GM18870 (cell line): ENCODE measurements around the gene DDX24.

Experiments used
- ATAC-seq: cut with Tn5 transposase; IDR thresholded peaks from one replicate; pipeline ENCODE4 v1.9.1; 2021; ENCODE audit warnings: moderate library complexity; ENCODE audit not compliant: unreplicated experiment

DDX24 gene

DNA sequence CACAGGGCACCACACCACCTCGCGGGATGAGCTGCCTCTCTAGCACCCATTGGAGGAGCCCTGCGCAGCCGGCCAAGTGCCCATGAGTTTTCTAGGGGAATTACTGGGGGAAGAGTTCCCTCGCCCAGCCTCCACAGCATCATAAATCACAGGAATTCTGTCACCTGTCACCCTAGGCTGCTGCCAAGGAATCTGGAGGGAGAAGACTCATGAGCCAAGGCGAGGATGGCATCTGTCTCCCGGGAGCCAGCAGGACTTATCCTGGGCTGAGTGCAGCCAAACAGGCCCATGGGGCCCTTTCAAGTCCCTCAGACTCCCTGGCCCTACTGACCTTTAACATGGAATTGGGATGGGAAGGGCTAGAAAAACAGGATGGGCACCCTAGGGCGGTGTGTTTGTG is 62.7 kb downstream of the DDX24 start:
- no peak for ATAC-seq

DNA sequence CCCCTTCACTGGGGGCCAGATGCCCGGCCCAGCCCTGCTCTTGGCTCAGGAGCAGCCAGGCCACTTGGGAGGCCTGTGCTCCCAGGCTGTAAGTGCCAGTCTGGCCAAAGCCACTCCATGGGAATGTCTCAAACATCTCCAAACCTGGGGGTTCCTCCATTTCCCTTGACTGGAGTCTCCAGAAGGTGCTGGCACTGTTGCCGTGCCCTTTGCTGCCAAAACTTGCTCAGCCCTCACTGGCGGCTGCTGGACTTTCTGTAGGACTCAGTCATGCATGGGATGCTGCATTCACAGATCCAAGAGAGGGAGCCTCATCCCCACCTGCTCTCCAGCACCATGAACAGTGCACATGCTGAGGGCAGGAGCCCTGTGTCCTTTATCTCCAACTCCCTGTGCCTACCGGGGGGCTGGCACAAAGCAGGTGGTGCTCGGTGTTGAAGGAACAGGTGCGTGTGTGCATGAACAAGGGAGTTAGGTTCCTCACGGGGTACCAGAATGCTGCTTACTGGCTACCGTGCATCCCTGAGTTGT is 64.5 kb downstream of the DDX24 start:
- no peak for ATAC-seq

DNA sequence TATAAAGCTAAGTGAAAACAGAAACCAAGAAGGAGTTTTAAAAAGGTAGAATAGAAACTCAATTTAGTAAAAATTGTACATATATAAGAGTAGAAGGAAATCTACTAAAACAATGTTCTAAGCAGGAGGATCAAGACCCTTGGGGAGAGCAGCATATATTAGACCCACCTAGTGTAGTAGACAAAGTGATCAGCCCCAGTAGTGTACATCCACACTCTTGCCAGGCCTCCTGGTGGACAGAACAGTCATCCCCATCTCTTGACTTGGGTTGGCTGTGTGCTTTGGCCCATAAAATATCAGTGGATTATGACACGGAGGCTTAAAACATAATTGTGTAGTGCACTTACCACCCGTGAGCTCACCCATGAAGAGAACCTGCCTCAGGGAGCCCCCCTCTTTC is 65.8 kb downstream of the DDX24 start:
- no peak for ATAC-seq

DNA sequence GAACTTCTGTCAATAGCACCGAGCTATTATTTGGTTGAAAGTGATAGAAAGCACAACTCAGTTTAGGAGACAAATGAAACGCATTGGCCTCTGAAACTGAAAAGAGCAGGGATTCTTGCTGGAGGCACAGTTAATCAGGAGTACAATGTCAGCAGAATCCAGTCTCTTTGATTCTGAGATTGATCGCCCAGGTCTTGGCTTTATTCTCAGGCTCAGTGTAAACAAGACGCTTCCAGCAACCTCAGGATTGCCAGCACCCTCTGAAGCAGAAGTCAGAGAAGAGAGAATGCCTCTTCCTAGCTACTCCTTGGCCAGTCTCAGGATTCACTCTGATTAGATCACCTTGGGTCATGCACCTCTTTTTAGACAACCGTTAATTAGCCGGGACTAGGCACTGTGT is 66.6 kb downstream of the DDX24 start:
- no peak for ATAC-seq

DNA sequence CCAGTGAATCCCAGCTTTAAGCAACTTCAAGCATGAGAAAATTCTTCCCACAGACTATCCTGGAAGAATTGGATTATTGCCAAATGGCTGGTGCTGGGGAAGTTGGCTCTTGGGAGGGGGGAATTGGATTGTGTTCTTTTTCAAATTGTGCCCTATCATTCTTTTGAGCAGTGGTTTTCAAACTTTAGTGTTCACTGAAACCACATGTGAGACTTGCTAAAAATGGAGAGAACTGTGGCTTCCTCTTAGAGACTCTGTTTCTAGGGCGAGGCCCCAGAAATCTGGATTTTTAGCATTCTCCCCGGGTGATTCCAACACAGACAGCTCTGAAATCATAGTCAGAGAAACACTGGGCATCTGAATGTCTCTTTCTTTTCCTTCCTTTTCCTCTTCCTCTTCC is 69.2 kb downstream of the DDX24 start:
- no peak for ATAC-seq

DNA sequence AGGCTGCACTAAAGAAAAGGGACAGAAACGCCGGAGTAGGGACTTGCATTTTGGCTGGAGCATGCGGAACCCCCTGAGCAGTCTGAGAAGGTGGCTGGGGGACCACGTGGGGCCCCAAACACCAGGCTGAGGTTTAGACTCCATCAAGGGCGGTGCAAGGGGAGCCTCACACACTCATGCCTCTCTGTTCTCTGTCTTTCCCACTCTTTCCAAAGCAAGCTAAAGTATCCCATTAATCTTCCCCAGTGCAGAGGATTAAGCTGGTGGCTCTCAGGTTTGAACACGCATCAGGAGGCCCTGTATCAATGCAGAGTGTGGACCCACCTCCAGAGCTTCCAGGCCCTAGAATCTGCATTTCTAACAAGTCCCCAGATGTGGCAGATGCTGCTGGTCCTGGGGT is 70.4 kb downstream of the DDX24 start:
- no peak for ATAC-seq

DNA sequence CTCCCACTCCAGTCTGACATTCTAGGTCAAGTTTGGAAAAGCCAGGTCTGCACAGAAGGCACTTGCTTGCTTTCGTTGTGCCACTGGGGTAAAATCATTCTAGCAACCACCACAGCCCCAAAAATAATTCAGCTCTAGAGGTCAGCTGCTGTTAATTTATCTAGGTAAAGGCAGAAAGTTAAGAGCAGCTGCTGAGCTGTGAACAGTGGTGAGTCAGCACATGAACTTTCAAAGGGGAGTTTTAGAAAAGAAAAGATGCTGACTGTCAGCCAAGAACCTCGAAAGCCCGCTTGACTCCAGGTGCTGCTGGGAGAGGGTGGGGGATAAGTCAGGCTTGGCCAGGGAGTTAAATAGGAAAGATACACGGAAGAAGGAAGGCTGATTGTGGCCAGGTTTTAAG is 71.2 kb downstream of the DDX24 start:
- ATAC-seq, result peak; percentile 36

DNA sequence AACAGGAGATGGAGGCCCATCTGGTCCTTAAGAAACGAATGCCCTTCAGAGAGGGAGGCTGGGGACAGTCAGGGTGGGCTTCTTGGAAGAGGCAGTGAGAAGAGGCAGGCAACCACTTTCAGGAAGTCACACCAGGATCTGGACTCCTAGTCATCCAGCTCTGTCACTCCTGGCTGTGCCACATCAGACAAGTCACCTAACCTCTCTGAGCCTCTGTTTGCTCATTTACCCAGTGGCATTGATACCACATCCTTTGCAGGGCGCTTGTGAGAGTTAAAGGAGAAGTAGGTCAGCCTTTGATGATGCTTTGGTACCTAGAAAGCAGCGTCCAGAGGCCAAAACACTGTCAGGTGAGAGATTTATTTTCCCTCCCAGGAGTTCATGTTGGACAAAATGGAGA is 72.8 kb downstream of the DDX24 start:
- no peak for ATAC-seq

DNA sequence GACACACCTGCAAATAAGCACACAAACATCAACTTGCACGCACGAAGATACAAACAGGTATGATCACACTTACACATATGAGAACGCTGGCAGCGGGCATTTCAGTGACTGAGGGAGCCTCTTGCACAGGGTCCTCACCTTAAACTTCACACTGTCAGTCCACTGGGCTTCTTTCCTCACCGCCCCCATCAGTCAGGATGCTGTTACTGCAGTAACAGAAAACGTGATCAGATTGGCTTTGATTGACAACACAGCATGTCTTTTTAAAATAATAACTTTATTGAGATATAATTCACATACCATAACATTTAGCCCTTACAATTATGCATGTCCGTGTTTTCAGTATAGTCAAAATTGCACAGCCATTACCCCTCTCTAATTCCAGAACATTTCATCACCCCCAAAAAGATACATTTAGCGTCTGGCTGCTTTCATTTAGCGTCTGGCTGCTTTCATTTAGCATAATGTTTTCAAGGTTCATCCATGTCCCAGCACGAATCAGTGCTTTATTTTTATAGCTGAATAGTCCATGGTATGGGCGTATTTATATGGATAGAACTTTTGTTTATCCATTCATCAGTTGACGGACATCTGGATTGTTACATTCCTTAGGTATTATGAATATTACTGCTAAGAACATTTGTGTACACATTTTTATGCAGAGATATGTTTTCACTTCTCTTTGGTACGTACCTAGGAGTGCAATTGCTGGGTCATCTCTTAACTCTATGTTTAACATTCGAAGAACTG is 75.5 kb downstream of the DDX24 start:
- no peak for ATAC-seq

DNA sequence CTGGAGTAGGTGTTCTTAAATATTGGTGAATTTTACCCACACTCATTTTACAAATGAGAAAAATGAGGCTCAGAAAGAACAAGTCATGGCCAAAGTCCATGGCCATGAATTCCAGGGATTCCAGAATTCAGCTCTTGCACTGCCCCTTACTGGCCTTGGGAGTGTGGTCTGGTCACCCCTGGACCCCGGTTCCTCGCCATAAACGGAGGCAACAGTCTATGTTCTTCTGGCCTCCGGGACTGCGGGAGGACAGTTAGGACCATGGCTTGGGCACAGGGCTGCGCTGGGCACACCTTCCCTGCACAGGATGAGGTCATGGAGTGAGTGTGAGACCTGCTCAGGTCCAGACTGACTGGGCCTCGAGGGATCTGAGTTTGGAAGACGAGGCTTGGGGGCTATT is 77.0 kb downstream of the DDX24 start:
- no peak for ATAC-seq

DNA sequence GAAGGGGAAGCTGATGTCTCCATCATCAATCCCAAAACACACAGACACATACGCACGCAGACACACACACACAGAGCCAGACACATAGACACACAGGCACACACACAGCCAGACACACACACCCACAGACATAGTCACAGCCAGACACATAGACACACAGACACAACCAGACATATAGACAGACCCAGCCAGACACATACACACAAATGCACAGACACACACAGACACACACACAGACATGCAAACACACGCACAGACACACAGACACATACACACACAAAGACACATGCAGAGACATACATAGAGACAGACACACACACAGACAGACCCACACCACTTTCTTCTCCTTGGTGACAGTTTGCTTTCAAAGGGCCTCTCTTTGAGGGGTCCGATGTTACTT is 77.6 kb downstream of the DDX24 start:
- ATAC-seq, result no peak

DNA sequence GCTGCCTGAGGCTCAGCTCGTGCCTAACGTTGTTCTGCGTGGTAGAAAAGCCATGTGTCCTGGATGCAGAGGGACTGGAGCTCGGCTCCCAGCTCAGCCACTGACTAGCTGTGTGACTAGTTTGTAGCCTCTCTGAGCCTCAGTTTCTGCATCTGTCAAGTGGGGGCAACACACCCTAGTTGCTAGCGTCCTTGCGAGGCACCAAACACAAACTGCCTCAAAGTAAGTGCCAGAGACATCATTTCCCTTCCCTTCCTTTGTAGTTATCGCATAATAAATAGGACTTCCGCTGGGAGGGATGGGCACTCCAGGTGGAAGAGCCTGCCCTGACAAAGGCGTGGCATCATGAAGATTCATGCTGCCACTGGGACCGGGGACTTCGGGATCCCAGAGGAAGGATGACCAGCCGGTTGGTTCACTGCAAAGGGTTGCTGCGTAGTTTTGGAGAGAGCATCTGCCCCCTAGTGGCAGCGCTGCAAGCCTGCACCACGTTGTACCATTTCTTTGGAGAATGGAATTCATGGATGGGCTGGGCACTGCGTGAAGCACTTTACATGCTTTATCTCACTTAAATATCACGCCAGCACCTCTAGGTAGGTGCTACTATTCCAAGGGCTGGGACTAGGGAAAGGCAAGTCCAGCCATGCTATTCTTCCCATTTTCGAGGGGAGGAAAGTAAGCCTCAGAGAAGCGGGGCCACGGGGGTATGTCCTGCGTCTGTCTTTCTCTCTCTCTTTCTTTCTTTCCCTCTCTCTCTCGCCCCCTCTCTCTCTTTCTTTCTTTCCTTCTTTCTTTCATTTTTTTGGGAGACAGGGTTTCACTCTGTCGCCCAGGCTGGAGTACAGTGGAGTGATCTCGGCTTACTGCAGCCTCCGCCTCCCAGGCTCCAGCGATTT is 79.3 kb downstream of the DDX24 start:
- ATAC-seq, result no peak

DNA sequence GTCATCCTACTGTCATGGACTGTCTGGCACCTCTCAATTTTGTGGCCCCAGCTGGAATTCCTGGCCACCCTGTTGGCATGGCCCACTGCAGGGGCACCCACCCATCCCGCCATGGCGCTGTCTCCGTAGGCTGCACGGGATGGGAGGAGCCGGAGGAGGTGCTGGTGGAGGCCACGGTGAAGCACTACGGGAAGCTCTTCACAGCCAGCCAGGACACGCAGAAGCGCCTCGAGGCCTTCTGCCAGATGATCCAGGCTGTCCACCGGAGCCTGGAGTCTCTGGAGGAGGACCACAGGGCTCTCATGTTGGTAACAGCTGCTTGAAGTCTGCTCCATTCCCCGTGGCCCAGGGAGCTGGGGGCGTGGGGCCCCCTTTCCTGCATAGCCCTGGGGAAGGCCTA is 80.0 kb downstream of the DDX24 start:
- no peak for ATAC-seq

DNA sequence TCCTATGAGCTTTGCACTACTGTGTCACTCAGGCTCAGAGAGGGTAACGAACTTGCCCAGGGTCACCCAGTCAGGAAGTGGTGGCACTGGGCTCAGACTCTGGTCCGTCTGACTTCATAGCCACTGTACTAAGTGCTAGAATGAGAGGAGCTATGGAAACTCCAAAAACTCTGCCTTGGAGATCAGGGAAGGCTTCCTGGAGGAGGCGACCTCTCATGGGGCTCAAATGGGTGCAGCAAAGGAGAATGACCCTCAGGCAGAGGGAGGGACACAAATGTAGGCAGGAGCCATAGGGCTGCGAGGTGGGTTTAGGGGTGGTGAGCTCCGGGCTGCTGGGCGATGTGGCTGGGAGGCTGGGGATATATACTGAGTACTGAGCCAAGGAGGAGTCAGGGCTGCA is 80.7 kb downstream of the DDX24 start:
- no peak for ATAC-seq

DNA sequence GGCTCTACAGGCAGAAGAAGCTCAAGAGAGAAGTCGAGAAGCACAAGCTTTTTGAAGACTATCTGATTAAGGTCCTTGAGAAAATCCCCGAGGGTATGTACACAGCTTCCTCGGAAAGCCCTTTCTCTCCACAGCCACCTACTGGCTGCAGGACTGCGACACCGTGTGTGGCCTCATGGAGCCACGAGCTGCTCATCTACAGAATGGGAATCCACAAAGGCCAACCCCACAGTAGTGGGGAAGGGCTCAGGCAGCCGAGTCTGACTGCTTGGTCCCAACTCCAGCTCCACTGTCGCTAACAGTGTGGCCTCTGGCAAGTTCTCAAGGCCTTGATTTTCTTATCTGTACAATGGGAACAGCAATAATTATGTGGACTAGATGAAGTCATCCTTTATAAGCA is 81.4 kb downstream of the DDX24 start:
- no peak for ATAC-seq

DNA sequence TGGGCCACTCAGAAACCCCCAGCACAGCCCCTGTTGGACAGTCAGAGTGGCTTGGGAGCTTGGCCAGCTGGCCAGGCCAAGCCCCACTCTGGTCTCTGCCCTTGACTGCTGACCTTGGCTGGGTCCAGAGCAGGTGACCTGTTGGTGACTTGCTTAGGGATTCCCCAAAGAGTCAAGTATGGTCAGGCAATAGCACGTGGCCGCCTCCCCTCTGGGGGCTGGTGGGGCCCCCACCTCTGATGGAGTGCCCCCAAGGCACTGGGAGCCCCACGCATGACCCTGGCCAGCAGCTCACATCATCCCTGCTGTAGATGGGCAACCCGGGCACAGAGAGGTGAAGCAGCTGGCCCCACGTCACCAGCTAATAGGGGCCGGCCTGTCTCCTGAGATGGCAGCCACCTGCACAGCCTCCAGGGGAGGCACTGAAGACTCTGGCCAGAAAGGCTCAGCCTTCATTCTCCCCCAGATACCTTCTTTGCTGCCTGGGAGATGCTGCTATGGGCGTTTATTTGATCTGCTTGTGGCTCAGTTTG is 82.1 kb downstream of the DDX24 start:
- no peak for ATAC-seq
